Erythroblast (primary cell): ENCODE data around the gene CHAT.

Experiments
- GATA1 ChIP-seq: IDR thresholded peaks from 2 replicates; pipeline ENCODE4 v1.6.1; 2011; ENCODE audit warnings: low read depth, mild to moderate bottlenecking, control low read depth, low read length, moderate library complexity
- POLR2A ChIP-seq: IDR thresholded peaks from 2 replicates; pipeline ENCODE4 v1.6.1; 2011; ENCODE audit warnings: mild to moderate bottlenecking, low read length

DNA sequence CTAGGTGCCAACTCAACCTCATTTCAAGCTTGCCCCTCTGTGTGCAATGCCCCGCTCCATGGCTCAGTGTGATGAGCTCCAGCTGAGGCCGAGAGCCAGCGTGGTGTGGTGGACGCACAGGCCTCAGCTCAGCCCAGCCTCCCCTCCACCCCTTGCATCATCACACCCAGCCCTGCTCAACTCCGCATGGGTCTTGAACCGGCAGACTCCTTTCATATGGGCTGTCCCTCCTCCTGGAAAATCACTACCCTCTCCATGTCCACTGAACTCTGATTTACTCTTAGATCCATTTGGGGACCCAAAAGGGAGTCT lies 20.3 kb upstream of the CHAT start:
- TF ChIP-seq POLR2A (no peak), GATA1 (no peak)
